Gastrocnemius medialis (tissue), 4 donors: Measurements from ENCODE around the gene ZNF750. TPM values are rescaled to one million over a fixed set of nuclear protein-coding genes. Genes with fewer than 3 reads are reported as not detected.

Experiments used
- ATAC-seq, 2 donors: fragments of 150-250 bp; one replicate each; pipeline ENCODE4 v1.9.1; 2016
- DNase-seq, 2 donors: peaks; one replicate each; pipeline ENCODE4 v3.0.0-alpha.2; 2019
- H3K27ac ChIP-seq, 4 donors: fragments of 200-600 bp; sonication (generic); 1 replicate in 1 of 4; 2 replicates in 3 of 4; pipeline ENCODE4 v1.5.1; 2016 to 2018; ENCODE audit warnings: mild to moderate bottlenecking in 2 of 4, moderate library complexity in 1 of 4
- H3K27me3 ChIP-seq, 3 donors: fragments of 200-600 bp; sonication (generic) in 2 of 3; 1 replicate in 1 of 3; 2 replicates in 2 of 3; pipeline versions ENCODE4 v1.5.1 to v1.6.0; 2016 to 2019; ENCODE audit warnings: mild to moderate bottlenecking in 1 of 3, moderate library complexity in 1 of 3
- H3K36me3 ChIP-seq, 2 donors: fragments of 200-600 bp; sonication (generic) in 1 of 2; one replicate each; pipeline ENCODE4 v1.5.1; 2017 to 2018
- H3K4me1 ChIP-seq, 2 donors: fragments of 200-600 bp; sonication (generic) in 1 of 2; one replicate each; pipeline ENCODE4 v1.5.1; 2016 to 2017; ENCODE audit warnings: mild to moderate bottlenecking in 2 of 2
- H3K4me3 ChIP-seq, 4 donors: fragments of 200-600 bp; sonication (generic) in 3 of 4; 1 replicate in 1 of 4; 2 replicates in 3 of 4; pipeline ENCODE4 v1.5.1; 2016 to 2019; ENCODE audit warnings: mild to moderate bottlenecking in 2 of 4
- H3K9me3 ChIP-seq, 3 donors: fragments of 200-600 bp; sonication (generic) in 2 of 3; 1 replicate in 1 of 3; 2 replicates in 2 of 3; pipeline ENCODE4 v1.5.1; 2016 to 2019
- POLR2A ChIP-seq, 2 donors: fragments of 450-650 bp; IDR thresholded peaks; one replicate each; pipeline ENCODE4 v1.6.1; 2017; ENCODE audit warnings: antibody characterized with exemption in 2 of 2, mild to moderate bottlenecking in 2 of 2, moderate library complexity in 2 of 2
- in situ Hi-C, 4 donors: fragments of 200-750 bp; cut with MboI; loops; one replicate each; pipeline versions ENCODE4 v1.15.0 to v1.8.0; 2017; ENCODE audit warnings: low sequenced_read_pairs in 4 of 4
- intact Hi-C: fragments of 100-400 bp; cut with DNase I; formaldehyde crosslinking; loops from one replicate; pipeline ENCODE4 v1.15.1; 2023; ENCODE audit warnings: low total_unique reads
- total RNA-seq, 4 donors: library from RNA; depleted of rRNA; stranded (reverse); fragments of >200 nt; gene quantifications; one replicate each; pipeline versions ENCODE4 v1.1.0 to v1.2.3, GENCODE V29; 2016
- TF ChIP-seq, protein P1 (sequence below), 5 experiments: fragments of 450-650 bp in 3 of 5; fragments of 200-600 bp in 2 of 5; sonication (generic) in 2 of 5; IDR thresholded peaks in 4 of 5; conservative IDR thresholded peaks in 1 of 5; 1 replicate in 4 of 5; 2 replicates in 1 of 5; pipeline ENCODE4 v1.5.1; 2016 to 2019; ENCODE audit warnings: antibody characterized with exemption in 5 of 5, mild to moderate bottlenecking in 3 of 5, moderate library complexity in 3 of 5

The ZNF750 gene
- total RNA-seq, 4 donors from 2014 or later = 2.5 to 17.8 (median 11.7) TPM

DNA sequence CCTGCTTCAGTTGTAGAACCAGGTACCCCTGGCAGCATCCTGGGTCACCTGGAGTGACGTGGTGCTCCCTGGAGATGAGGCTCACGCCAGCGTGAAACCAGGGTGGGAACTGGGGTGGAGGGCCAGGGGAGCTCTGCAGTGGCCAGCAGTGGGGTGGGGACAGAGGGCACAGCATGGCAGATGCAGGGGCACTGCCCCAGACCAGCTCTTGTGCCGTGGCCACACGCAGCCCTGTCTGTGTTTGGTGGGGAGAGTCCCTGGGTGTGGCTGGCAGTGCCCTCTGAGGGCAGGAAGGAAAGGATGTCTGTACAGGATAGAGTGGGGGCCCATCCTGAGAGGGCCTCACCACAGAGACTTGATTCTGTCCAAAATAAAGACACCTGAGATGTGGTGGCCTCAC lies 24.5 kb downstream of the ZNF750 start:
- no peaks in the 10 kb centered on the region for H3K9me3 ChIP-seq
- H3K36me3 ChIP-seq = peaks cover 0 to 17% of the 10 kb centered on the region in 2 donors
- H3K27me3 ChIP-seq = no peaks in the 10 kb centered on the region
- no peak for DNase-seq
- H3K4me3 ChIP-seq = no peak overlapping the region
- TF ChIP-seq POLR2A (IDR thresholded peaks at IDR 0.05) = no peak
- no peak for ATAC-seq
- H3K4me1 ChIP-seq = no peaks in the 10 kb centered on the region
- in situ Hi-C loops = no loop called here
- H3K27ac ChIP-seq = no peak overlapping the region
- intact Hi-C loops = no loop called here

DNA sequence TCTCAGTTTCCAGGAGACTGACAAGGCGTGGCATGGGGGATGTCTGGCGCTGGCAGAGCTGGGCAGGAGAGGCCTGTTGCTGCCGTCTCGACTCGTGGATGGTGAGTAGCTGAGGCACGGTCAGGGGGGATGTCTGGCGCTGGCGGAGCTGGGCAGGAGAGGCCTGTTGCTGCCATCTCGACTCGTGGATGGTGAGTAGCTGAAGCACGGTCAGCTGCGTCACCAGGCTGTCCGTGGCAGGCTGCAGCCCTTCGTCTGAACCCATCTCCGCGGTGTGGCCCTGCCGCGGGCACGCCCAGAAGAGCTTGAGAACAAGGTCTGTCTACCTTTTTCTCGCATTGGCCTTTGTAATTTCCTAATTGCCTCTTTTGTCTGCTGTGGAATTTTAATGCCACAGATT lies 25.0 kb downstream of the ZNF750 start:
- Histone ChIP-seq H3K9me3 (no peaks in the 10 kb centered on the region), H3K27ac (no peak overlapping the region), H3K36me3 (peaks cover 0 to 17% of the 10 kb centered on the region in 2 donors), H3K4me1 (no peaks in the 10 kb centered on the region), H3K4me3 (no peak overlapping the region), H3K27me3 (no peaks in the 10 kb centered on the region)
- intact Hi-C loops (no loop called here), in situ Hi-C loops (no loop called here)
- no peak for ATAC-seq
- no peak for DNase-seq
- TF ChIP-seq, protein P1, sequence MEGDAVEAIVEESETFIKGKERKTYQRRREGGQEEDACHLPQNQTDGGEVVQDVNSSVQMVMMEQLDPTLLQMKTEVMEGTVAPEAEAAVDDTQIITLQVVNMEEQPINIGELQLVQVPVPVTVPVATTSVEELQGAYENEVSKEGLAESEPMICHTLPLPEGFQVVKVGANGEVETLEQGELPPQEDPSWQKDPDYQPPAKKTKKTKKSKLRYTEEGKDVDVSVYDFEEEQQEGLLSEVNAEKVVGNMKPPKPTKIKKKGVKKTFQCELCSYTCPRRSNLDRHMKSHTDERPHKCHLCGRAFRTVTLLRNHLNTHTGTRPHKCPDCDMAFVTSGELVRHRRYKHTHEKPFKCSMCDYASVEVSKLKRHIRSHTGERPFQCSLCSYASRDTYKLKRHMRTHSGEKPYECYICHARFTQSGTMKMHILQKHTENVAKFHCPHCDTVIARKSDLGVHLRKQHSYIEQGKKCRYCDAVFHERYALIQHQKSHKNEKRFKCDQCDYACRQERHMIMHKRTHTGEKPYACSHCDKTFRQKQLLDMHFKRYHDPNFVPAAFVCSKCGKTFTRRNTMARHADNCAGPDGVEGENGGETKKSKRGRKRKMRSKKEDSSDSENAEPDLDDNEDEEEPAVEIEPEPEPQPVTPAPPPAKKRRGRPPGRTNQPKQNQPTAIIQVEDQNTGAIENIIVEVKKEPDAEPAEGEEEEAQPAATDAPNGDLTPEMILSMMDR (IDR thresholded peaks at IDR 0.05 in 4 of 5, conservative IDR thresholded peaks at IDR 0.05 in 1 of 5) = no peak
- no peak for TF ChIP-seq POLR2A (IDR thresholded peaks at IDR 0.05)

DNA sequence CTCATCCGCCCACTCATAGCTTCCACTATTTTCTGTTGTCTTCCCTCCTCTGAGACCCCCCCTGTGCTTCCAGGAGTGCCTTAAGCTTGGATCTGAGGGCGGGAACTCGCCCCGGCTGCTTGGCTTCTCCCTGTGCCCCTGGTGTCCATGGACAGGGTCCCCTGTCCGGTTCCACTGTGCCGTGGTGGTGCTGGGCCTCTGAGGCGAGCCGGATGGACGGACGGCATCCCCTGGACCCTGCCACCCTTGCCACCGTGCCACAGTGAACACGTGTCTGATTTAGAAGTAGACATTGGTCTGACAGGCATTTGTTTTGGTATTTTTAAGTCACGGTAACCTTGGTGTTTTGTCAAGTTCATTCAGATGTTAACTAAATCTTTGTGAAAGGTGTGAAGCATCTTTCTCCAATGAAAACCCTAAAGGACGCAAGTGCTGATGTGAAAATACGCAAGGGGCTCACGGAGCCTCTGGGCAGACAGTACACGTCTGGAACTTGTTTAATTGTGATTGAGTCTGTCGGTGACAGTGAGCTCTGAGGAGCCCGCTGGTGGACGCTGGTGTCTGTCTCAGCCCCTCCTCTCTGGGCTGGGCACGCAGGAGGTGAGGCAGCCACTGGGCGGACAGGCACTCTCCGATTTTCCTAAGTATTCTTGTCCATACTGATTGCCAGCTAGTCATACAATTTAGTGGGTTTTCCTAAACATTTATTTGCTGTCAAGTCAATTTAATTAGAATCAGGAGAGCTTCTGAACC lies 26.3 kb downstream of the ZNF750 start:
- in situ Hi-C loops (no loop called here), intact Hi-C loops (no loop called here)
- H3K27me3 ChIP-seq = no peaks in the 10 kb centered on the region
- H3K27ac ChIP-seq = no peak overlapping the region
- no peak for ATAC-seq
- DNase-seq = no peak
- no peak overlapping the region for H3K4me3 ChIP-seq
- TF ChIP-seq, protein P1 (IDR thresholded peaks at IDR 0.05 in 4 of 5, conservative IDR thresholded peaks at IDR 0.05 in 1 of 5) = no peak
- TF ChIP-seq POLR2A (IDR thresholded peaks at IDR 0.05) = no peak
- H3K4me1 ChIP-seq = no peaks in the 10 kb centered on the region
- H3K36me3 ChIP-seq = peaks cover 0 to 9% of the 10 kb centered on the region in 2 donors
- no peaks in the 10 kb centered on the region for H3K9me3 ChIP-seq

DNA sequence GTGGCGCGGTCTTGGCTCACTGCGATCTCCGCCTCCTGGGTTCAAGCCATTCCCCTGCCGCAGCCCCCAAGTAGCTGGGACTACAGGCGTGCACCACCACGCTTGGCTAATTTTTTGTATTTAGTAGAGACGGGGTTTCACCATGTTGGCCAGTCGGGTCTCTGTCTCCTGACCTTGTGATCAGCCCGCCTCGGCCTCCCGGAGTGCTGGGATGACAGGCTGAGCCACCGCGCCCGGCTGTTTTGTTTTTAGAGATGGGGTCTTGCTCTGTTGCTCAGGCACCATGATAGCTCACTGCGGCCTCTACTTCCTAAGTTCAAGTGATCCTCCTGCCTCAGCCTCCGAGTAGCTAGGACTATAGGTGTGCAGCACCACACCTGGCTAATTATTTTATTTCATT lies 27.2 kb downstream of the ZNF750 start:
- Histone ChIP-seq H3K4me1 (no peaks in the 10 kb centered on the region), H3K27me3 (no peaks in the 10 kb centered on the region), H3K36me3 (peaks cover 0 to 10% of the 10 kb centered on the region in 2 donors), H3K9me3 (no peaks in the 10 kb centered on the region), H3K27ac (no peak overlapping the region), H3K4me3 (no peak overlapping the region)
- TF ChIP-seq, protein P1 (IDR thresholded peaks at IDR 0.05 in 4 of 5, conservative IDR thresholded peaks at IDR 0.05 in 1 of 5) = no peak
- intact Hi-C loops = no loop called here
- in situ Hi-C loops = no loop called here
- ATAC-seq (no peak), DNase-seq (no peak)

DNA sequence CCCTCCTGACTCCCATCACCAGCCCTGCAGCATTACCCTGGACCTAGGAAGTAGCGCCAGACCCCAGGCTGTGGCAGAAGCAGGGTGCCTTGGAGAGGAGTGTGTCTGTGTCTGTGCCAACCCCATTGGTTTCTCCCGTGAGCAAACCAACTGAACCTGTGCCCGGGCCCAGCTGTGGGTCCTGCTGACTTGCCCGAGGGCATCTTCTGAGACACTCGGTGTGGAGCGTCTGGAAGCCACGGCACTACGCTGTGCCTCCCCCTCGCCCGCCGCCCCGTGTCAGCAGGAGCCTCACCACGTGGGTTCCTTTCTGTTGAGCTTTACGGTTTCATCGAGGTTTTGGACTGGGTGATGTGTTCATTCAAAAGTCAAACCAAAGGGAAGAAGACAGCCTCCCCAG lies 27.8 kb downstream of the ZNF750 start:
- peaks cover 0 to 13% of the 10 kb centered on the region in 2 donors for H3K36me3 ChIP-seq
- no peak overlapping the region for H3K4me3 ChIP-seq
- no peaks in the 10 kb centered on the region for H3K27me3 ChIP-seq
- ATAC-seq (no peak), DNase-seq (no peak)
- H3K4me1 ChIP-seq = no peaks in the 10 kb centered on the region
- no peak overlapping the region for H3K27ac ChIP-seq
- H3K9me3 ChIP-seq = no peaks in the 10 kb centered on the region
- in situ Hi-C loops = no loop called here
- no peak for TF ChIP-seq POLR2A (IDR thresholded peaks at IDR 0.05)
- intact Hi-C loops = no loop called here
